Thymus (tissue), 14 donors: Measurements from ENCODE around the gene CETN1. TPM values are rescaled to one million over a fixed set of nuclear protein-coding genes. Genes with fewer than 3 reads are reported as not detected.

Experiments used
- DNase-seq, 9 donors: peaks; one replicate each; pipeline ENCODE4 v3.0.0-alpha.2; 2013; ENCODE audit warnings: low spot score in 9 of 9, low read depth in 6 of 9, missing footprints in 1 of 9
- H3K27ac ChIP-seq, 2 donors: one replicate each; pipeline ENCODE4 v1.5.1; 2013; ENCODE audit warnings: control low read depth in 1 of 2, low read depth in 1 of 2, low read length in 1 of 2, mild to moderate bottlenecking in 1 of 2, moderate library complexity in 1 of 2
- H3K27me3 ChIP-seq, 2 donors: one replicate each; pipeline ENCODE4 v1.5.1; 2013; ENCODE audit warnings: low read length in 1 of 2; ENCODE audit not compliant: control insufficient read depth in 2 of 2, insufficient read depth in 1 of 2
- H3K36me3 ChIP-seq, 2 donors: one replicate each; pipeline ENCODE4 v1.5.1; 2013; ENCODE audit warnings: low read length in 1 of 2, mild to moderate bottlenecking in 1 of 2, moderate library complexity in 1 of 2; ENCODE audit not compliant: control insufficient read depth in 2 of 2, insufficient read depth in 2 of 2
- H3K4me1 ChIP-seq, 2 donors: one replicate each; pipeline ENCODE4 v1.5.1; 2013; ENCODE audit warnings: low read length in 2 of 2; ENCODE audit not compliant: control insufficient read depth in 2 of 2, insufficient read depth in 2 of 2
- H3K4me3 ChIP-seq, 2 donors: one replicate each; pipeline ENCODE4 v1.5.1; 2013; ENCODE audit warnings: low read length in 2 of 2, control low read depth in 1 of 2, mild to moderate bottlenecking in 1 of 2
- H3K9me3 ChIP-seq, 2 donors: one replicate each; pipeline ENCODE4 v1.5.1; 2013; ENCODE audit warnings: low read length in 1 of 2, mild to moderate bottlenecking in 1 of 2; ENCODE audit not compliant: control insufficient read depth in 2 of 2, insufficient read depth in 1 of 2
- WGBS: extraction: QIAGEN DNeasy Blood & Tissue Kit; methylation state at CpG from one replicate; pipeline ENCODE4 v1.1.7; 2013; 5-methylcytosine and 5-hydroxymethylcytosine counted together
- long read RNA-seq, 10 donors: transcript quantifications; one replicate each; lab custom pipeline, GENCODE V29; 2026
- polyA plus RNA-seq: library from polyadenylated mRNA; stranded (reverse); fragments of 200-250 nt; gene quantifications from one replicate; pipeline ENCODE4 v1.2.3, GENCODE V29; 2013
- total RNA-seq: library from RNA; stranded (reverse); fragments of 120-200 nt; gene quantifications from one replicate; pipeline ENCODE4 v1.2.4, GENCODE V29; 2013
- donor health status: healthy.

CETN1 gene
- total RNA-seq (not detected), polyA plus RNA-seq (not detected)
- long read RNA-seq, donor 1: 0 reads
- long read RNA-seq, donor 2: 0 reads
- long read RNA-seq, donor 3: 0 reads
- long read RNA-seq, donor 4: 0 reads
- long read RNA-seq, donor 5: 0 reads
- long read RNA-seq, donor 6: 0 reads
- long read RNA-seq, donor 7: 0 reads
- long read RNA-seq, donor 8: 0 reads
- long read RNA-seq, donor 9: 0 reads
- long read RNA-seq, donor 10: 0 reads

- Histone ChIP-seq H3K4me1 (no peaks in the 10 kb centered on the region), H3K36me3 (no peaks in the 10 kb centered on the region), H3K27me3 (no peaks in the 10 kb centered on the region), H3K9me3 (no peaks in the 10 kb centered on the region), H3K27ac (no peak within 1 kb of the TSS), H3K4me3 (no peak within 1 kb of the TSS)
- no peak for DNase-seq
- 98% methylated on average over 38 of the region's 38 CpGs for WGBS
Measured at GRCh38 chr18:580154-580553, at the start of gene CETN1. Gene CETN1, plus strand, starts transcription at chr18:580380. Its CDS starts 29 bp downstream, at chr18:580409.

GRCh38 chr18:532018-532417, 48.2 kb upstream of the CETN1 start:
- Histone ChIP-seq H3K27me3 (no peaks in the 10 kb centered on the region), H3K4me3 (no peak overlapping the region), H3K9me3 (no peaks in the 10 kb centered on the region), H3K36me3 (no peaks in the 10 kb centered on the region), H3K27ac (no peak overlapping the region), H3K4me1 (no peaks in the 10 kb centered on the region)
- no peak for DNase-seq
- 86% methylated on average over 4 of the region's 4 CpGs for WGBS

GRCh38 chr18:532632-533031, 47.5 kb upstream of the CETN1 start:
- Histone ChIP-seq H3K4me3 (no peak overlapping the region), H3K27me3 (no peaks in the 10 kb centered on the region), H3K36me3 (no peaks in the 10 kb centered on the region), H3K4me1 (no peaks in the 10 kb centered on the region), H3K27ac (no peak overlapping the region), H3K9me3 (no peaks in the 10 kb centered on the region)
- no peak for DNase-seq

GRCh38 chr18:533995-534601, 46.1 kb upstream of the CETN1 start:
- H3K4me1 ChIP-seq: no peaks in the 10 kb centered on the region
- DNase-seq: no peak
- WGBS: 95% methylated on average over 6 of the region's 6 CpGs
- H3K9me3 ChIP-seq: no peaks in the 10 kb centered on the region
- H3K27ac ChIP-seq: no peak overlapping the region
- no peak overlapping the region for H3K4me3 ChIP-seq
- H3K36me3 ChIP-seq: no peaks in the 10 kb centered on the region
- H3K27me3 ChIP-seq: no peaks in the 10 kb centered on the region

- H3K9me3 ChIP-seq: no peaks in the 10 kb centered on the region
- H3K27ac ChIP-seq: no peak overlapping the region
- H3K4me1 ChIP-seq: no peaks in the 10 kb centered on the region
- 92% methylated on average over 4 of the region's 4 CpGs for WGBS
- no peak overlapping the region for H3K4me3 ChIP-seq
- H3K27me3 ChIP-seq: no peaks in the 10 kb centered on the region
- H3K36me3 ChIP-seq: no peaks in the 10 kb centered on the region
- DNase-seq: no peak
Measured at GRCh38 chr18:543447-544078, 36.6 kb upstream of the CETN1 start.

- DNase-seq: no peak
- Histone ChIP-seq H3K4me3 (no peak overlapping the region), H3K27ac (no peak overlapping the region), H3K4me1 (no peaks in the 10 kb centered on the region), H3K9me3 (peaks cover 0 to 3% of the 10 kb centered on the region in 2 donors), H3K36me3 (no peaks in the 10 kb centered on the region), H3K27me3 (no peaks in the 10 kb centered on the region)
- 80% methylated on average over 3 of the region's 3 CpGs for WGBS
Measured at GRCh38 chr18:549967-550366, 30.2 kb upstream of the CETN1 start.

GRCh38 chr18:551404-552061, 28.6 kb upstream of the CETN1 start:
- DNase-seq: no peak
- no peak overlapping the region for H3K27ac ChIP-seq

GRCh38 chr18:555705-556457, 24.3 kb upstream of the CETN1 start:
- Histone ChIP-seq H3K27ac (no peak overlapping the region), H3K27me3 (no peaks in the 10 kb centered on the region), H3K4me1 (no peaks in the 10 kb centered on the region), H3K36me3 (no peaks in the 10 kb centered on the region), H3K4me3 (no peak overlapping the region), H3K9me3 (peaks cover 0 to 3% of the 10 kb centered on the region in 2 donors)
- 94% methylated on average over 13 of the region's 13 CpGs for WGBS
- DNase-seq: no peak

More at GRCh38 chr18:551404-552061, 28.6 kb upstream of the CETN1 start:
- 91% methylated on average over 4 of the region's 4 CpGs for WGBS
- Histone ChIP-seq H3K27me3 (no peaks in the 10 kb centered on the region), H3K36me3 (no peaks in the 10 kb centered on the region), H3K4me1 (no peaks in the 10 kb centered on the region), H3K4me3 (no peak overlapping the region), H3K9me3 (peaks cover 0 to 3% of the 10 kb centered on the region in 2 donors)
